ENCODE measurements around the gene GPR18.
"Not testable (repeated sequence)": the region's sequence is repeated elsewhere in the genome, so short reads cannot be mapped to it uniquely, and the experiment has no call there.

Gene GPR18

DNA sequence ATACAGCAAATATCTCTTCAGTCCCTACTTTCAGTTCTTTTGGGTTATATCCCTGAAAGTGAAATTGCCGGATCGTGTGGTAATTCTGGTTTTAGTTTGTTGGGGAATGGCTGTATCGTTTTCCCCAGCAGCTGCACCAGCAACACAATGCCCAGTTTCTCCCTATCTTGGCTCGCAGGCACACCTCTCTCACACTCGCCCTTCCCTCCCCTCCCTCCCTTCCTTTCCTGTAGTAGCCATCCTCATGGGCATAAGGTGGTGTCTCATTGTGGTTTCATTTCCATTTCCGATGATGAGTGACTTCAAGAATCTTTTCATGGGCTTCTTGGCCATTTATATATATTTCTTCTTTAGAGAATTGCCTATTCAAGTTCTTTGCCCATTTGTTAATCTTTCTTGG lies 8.6 kb upstream of the GPR18 start:
- DNase-seq, result no peak

DNA sequence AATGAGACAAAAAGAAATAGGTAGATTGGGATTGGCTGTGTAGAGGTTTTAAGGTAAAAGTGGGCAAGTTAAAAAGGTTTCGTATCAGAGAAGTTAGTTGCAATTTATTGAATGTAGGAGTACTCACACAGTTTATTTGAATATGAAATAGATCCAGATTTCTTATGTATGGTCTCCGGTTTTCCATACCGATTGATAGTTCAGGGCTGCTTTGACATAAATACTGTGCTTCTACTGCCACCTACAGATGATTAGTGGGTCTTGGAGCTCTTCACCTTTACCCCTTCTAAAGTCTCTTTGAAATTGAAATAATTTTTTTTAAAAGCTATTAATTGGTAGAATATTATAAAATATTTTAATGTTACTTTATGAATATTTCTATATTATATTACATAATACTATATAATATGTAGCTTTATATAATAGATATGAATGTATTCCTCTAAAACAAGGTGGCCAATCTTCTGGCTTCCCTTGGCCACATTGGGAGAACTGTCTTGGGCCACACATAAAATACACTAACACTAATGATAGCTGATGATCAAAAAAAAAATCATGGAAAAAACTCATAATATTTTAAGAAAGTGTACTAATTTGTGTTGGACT lies 7.7 kb upstream of the GPR18 start:
- peak; percentile 51 to 68 for DNase-seq

DNA sequence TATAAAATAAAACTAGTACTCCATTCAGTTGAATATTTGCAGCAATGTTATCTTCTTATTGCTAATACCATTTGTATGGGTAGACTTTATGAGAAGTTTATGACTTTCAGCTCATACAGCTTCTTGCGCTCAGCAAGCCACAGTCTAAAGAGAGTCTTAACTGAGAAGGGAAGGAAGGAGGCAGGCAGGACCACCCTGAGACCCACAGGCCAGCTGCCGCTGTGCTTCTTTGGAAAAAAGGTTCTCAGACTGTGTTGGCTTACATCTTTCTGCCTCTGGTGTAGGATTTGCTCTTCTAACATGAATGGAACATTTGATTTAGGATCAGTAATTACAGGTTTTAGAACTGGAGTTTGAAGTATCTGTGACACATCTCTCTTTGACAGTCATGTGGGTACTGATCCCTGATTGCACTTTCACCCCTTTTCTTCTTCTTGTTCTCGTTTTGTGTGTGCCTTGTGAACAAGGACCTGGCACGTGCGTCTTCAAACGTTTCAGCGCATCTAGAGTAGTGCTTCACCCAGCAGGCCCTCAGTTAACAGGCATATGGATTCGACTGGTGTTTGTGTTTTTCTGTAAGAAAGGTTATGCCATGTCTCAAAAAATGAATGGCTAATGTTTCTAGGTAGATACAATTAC lies 7.1 kb upstream of the GPR18 start:
- DNase-seq, result no peak

DNA sequence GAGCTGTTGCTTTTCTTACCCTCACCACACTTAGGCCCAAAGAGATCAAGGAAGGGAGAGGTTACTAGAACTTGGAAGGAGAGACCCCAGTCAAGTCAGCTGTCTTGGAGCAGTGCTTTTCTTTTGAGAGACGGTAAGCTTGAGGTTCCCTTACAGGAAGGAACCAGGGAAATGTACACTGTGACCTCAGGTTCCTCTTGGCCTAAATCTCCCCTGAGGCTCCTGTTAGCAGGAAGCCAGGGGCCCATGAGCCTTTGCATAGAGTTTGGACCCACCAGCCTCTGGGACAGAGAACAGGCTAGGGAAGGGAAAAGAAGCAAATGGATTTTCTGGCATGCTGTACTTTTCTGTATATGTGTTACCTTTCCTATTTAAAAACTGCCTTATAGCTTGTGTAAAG lies 5.9 kb upstream of the GPR18 start:
- no peak for DNase-seq

DNA sequence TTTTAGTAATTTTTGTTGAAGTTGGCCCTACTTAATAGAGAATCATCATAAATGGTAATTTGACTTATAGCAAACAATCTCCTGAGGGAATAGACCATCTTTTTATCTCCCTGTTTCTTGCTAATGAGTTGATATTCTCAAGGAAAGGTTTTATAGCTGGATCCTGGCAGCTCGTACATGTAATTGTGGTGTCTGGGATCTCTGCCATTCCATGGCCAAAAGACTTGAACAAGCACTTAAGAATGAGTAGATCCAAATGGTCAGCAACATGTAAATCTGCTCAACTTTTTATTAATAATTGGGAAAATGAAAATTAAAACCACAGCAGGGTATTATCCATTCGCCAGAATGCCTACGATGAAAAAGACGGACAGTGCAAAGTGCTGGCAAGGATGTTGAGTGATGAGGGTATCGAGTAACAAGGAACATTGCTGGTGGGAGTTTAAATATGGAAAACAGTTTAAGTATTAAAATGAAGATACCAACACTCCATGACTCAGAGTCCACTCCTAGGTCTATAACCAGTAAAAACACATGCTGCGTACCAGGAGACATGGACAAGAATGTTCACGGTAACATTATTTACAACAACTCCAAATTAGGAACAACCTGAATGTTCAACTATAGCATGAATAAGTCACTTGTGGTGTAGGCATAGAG lies 5.1 kb upstream of the GPR18 start:
- DNase-seq, result no peak

DNA sequence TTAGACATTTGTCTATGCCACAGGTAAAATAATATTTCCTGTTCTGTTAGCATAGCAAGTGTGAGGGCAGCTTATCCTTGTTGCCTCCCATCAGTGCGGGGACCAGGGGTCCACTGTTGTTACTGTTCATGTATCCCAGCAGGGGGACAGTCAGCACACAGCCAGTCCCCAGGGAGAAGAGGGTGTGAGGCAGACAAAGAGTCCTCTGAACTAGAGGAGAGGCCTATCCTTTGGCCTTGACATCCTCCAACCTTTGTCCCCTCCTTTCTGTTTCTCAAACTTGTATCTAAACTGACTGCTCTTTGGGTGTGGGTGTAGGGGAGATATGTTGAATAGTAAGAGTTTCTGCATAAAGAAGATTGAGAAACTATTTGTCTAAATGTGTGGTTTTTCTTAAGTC lies 2.9 kb upstream of the GPR18 start:
- no peak for DNase-seq

DNA sequence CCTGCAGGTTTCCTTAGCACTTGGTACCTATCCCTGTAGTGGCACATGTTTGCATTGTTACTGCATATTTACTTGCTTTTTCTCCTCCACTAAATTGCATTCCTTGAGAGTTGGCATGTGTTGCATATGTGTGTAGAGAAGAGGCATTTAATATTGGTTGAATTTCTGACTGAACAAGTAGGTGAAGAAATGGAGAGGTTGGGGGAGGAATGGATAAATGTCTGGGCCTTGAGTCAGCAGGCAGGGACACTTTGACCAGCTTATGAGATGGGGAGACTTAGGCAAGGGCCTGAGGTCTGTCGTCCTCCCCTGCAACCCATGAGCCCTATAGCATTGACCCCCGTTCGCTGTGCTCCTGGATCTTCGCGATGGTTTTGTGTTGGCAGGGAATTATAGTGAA lies 2.0 kb upstream of the GPR18 start:
- DNase-seq, result no peak

DNA sequence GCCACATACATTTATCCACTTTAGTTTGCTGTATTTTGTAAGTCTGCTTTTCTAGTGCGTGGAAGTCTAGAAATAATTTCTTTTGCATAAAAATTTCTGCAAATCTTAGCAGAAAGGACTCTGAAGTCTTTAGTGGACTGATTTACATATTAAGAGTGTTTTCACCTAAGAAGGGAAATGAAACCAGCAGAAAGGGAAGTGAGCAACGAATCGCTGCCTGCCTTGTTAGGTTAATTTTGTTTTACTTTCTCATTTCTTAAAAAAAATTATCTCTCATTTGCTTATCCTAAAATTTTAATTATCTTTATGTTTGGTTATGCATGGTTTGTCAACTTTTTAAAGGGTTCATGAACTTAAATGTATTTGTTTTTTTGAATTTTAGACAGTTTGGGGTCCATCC lies 767 bp upstream of the GPR18 start:
- DNase-seq, result peak; percentile 60 to 67

DNA sequence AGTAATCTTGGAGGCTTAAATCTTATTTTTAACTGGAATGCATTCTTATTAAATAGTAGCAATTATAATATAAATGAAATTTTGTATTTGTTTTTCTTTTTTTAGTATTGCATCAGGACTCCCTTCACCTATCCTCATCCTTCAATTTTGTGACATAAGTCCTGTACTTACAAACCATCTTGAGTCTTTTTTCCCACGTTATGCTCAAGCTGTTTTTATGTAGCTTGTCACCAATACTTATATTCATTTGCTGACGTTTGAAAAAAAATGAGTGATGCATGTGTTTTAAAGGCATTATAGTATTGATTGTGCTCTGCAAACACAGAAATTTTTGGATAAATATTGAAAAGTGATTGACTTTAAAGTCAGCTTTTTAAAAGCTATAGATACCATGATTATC lies 888 bp downstream of the GPR18 start:
- no peak for DNase-seq

DNA sequence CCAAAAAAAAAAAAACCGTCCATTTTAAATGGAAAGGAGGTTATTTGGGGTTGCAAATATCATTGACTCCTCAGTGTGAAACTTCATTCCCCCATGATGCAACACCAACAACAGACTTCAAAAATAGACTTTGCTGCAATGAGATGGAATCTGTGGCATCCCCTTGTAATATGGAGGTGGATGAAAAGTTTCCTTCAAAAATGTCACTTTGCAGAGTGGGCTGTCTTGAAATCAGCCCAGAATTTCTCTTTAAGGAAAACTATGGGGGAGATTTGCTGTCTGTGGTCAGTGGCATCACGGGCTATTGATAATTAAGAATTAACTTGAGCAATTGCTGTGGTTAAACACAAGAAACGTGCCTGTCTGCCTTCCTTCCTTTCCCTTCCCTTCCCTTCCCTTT lies 1.5 kb downstream of the GPR18 start:
- DNase-seq, result peak in 1 of 2 donors; percentile 31

DNA sequence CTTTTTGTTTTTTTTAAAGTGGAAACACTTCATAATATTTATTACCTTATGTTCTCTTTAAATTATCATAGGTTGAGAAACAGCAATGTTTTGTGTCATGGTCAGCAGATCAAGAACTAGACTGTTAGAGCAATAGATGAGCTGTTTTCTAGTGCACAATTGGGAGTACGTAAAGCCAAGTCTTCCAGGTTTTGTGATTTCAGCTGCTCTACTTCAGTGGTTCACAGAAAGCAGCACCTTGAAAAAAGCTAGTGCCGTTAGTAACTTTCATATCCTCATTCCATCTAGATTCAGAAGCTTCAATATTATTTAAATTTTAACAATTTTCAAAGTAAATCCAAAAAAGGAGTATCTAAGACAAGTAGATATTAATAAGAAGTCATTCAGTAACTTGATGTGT lies 1.9 kb downstream of the GPR18 start:
- DNase-seq, result no peak

DNA sequence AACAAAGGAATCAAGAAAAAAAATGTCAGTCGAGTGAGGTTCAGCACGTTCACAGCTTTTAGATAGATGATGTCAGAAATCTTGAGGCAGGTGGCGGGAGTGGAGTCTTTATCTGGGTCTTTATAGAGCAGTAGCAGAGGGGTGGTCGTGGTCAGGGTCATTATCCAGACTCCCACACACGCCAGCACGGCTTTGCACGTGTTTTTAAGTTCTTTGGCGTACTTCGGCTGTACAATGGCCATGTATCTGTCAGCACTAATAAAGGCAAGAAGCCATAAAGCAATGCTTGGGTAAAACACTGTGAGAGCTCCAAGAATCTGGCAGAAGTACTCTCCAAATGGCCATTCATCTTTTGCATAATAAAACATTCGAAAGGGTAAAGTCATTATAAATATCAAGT lies 2.9 kb downstream of the GPR18 start:
- no peak for DNase-seq

DNA sequence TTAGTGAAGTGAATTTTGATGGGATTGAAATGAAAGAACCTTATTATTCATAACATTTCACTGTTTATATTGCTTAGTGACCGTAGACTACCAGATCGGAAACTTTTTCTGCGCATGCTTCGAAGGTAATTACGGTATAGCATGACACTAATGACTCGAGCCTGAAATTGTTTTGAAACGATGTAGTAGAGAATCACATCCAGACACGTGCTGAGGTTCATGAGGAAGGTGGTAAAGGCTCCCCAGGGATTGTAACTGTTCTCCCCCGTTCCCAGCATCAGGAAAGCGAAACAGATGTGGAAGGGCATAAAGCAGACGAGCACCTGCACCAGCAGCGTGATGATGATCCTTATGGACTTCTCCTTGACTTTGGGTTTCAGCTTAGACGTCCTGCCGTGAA lies 3.3 kb downstream of the GPR18 start:
- DNase-seq, result no peak

DNA sequence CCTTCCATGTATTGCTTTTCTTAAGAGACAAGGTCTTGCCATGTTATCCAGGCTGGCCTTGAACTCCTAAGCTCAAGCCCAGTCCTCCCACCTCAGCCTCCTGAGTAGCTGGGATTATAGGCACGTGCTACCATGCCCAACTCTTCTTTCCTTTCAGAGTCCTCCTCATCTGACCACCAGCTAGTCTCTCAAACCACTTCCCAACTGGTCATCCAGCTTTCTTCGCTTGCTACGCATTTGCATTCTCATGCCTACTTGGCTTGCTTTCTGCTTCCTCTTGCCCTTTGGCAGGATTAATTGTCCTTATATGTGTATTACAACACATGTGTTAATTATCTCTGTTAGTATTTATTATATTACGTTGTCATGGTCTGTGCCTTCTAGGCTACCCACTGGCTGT lies 6.3 kb downstream of the GPR18 start:
- peak; percentile 45 to 51 for DNase-seq

DNA sequence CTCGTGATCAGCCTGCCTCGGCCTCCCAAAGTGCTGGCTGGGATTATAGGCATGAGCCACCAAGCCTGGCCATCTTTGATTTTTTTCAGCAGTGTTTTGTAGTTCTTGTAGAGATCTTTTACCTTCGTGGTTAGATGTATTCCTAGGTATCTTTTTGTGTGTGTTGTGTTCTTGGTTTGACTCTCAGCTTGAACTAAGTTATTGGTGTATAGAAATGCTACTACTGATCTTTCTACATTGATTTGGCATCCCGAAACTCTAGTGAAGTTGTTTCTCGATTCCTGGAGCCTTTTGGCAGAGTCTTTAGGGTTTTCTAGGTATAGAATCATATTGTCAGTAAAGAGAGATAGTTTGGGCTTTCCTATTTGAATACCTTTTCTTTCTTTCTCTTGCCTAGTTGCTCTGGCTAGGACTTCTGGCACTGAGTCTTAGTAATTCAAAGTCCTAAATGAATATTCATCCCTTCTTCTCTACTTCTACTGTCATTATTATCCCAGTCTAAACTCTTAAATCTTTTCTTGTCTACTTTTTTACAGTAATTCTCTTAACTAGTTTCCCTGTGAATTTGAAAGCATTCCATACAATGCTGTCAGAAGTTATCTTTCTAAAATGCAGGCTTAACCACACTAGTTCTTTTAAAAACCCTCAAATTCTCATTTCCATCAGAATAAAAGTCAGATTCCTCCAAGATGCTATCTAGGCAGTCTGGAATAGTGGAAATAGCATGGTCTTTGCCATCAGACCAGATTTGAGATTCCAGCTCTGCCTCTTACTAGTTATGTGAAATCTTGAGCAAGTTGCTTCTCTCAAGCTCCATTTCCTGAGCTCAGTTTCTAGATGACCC lies 7.0 kb downstream of the GPR18 start:
- no peak for DNase-seq

DNA sequence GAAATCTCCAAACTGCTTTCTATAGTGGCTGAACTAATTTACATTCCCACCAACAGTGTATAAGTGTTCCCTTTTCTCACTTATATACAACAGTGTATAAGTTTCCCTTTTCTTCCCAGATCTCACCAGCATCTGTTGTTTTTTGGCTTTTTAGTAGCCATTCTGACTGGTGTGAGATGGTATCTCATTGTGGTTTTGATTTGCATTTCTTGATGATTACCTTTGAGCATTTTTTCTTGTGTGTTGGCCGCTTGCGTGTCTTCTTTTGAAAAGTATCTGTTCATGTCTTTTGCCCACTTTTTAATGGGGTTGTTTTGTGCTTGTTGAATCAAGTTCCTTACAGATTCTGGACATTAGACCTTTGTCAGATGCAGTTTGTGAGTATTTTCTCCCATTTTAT lies 8.6 kb downstream of the GPR18 start:
- not testable (repeated sequence) for DNase-seq

DNA sequence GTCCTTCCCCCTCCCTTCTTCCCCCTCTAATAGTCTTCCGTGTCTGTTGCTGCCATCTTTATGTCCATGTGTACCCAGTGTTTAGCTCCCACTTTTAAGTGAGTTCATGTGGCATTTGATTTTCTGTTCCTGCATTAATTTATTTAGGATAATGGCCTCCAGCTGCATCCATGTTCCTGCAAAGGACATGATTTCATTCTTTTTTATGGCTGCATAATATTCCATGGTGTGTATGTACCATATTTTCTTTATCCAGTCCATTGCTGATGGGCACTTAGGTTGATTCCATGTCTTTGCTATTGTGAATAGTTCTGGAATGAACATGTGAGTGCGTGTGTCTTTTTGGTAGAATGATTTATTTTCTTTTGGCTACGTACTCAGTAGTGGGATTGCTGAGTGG lies 9.0 kb downstream of the GPR18 start:
- not testable (repeated sequence) for DNase-seq

DNA sequence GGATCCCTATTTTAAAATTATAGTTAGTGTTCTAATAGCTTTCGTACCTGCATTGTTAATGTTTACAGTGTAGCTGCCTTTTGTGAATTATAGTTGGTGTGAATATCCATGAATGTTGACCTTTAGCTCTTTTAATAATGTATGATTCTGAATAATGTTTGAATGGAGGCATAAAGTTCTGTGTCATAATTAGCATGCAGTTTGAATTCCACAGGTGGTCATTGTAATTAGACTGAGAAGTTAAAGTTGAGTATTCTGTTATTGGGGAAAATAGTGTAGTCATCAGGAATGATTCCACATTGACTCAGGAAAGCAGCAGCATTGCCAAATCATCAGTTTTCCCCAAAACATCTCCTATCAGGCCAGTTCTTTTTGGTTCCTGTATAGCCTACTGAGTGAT lies 12.1 kb downstream of the GPR18 start:
- DNase-seq, result no peak

DNA sequence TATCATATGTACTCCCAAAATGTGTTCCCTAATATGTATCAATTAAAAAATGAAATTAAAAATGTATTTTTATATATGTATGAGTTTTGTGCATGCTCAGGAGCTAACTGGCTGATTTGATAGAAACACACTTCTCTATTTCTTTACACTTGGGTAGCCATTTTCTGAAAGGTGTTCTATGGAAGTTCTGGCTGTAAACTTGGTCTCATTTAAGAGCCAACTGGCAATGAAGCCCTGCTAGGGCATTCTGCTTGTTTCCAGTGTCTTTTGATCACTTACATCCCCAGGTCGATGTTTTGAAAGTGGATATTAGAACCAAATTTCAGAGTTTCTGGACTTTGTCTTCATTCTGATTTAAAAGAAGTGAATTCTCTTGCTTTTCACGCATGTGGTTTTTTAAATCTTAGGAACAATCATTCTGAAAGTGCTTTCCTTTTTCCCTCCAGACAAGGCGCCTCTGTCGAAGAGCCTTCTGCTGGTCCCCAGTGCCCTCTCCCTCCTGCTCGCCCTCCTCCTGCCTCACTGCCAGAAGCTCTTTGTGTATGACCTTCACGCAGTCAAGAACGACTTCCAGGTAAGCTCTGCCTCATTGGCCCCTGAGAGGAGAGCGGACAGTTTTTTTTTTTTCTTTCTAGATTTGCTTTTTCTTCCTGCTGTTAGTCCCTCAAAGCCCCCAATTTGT lies 20.1 kb downstream of the GPR18 start:
- DNase-seq, result no peak

DNA sequence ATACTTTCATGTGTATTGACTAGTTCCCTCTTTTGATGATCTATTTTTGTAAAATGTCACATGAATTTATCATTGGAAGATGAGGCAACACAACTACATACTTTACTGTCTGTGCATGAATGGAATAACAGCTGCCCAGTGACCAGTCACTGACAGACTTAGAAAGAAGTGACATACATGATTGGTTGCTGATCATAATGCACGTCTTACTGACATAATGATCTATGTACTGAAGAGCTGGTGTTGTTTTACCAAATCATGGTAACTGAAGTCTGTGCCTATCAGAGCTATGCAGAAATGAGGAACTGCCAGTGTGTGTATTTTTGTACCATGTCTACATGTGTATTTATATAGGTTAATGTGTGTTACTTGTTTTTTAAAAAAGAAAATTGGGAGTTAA lies 26.5 kb downstream of the GPR18 start:
- DNase-seq, result peak; percentile 76 to 90

DNA sequence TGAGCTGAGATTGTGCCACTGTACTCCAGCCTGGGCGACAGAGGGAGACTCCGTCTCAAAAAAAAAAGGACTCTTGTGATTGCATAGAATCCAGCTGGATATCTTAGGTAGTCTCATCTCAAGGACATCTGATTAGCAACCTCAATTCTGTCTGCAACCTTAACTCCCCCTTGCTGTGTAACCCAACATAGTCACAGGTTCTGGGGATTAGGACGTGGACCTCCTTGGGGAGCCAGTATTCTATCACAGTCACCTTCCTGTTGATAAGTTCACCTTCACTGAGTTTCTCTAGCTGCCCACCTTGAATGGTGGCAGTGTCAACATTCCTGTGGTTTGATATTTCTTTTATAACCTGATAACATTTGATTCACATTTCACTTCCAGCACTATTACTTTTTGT lies 27.2 kb downstream of the GPR18 start:
- no peak for DNase-seq

DNA sequence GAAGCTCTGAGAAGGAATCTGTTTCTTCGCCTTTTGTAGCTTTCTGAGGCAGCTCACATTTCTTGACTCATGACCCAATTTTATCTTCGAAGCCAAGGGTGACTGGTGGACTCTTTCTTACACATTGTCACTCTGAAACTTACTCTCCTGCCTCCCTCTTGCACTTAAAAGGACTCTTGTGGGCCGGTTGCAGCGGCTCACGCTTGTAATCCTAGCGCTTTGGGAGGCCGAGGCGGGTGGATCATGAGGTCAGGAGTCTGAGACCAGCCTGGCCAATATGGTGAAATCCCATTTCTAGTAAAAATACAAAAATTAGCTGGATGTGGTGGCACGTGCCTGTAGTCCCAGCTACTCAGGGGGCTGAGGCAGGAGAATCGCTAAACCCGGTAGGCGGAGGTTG lies 27.6 kb downstream of the GPR18 start:
- peak in 1 of 2 donors; percentile 22 for DNase-seq
